Stimulated activated CD4-positive, alpha-beta T cell treated with anti-CD3 and anti-CD28 coated beads, Interleukin-2, amount 100 ng/mL, for 48 hours (primary cell): Measurements from ENCODE around the gene EXOC4.

Experiments
- DNase-seq, 2 donors: peaks; one replicate each; pipeline ENCODE4 v3.0.0-alpha.2; 2020

EXOC4 gene

GRCh38 chr7:133682364-133683181, 429.7 kb downstream of the EXOC4 start:
- DNase-seq, result no peak

- DNase-seq, result no peak
These were observed 430.2 kb downstream of the EXOC4 start for GRCh38 chr7:133683182-133683454.

- DNase-seq, result no peak
These were observed 435.8 kb downstream of the EXOC4 start for GRCh38 chr7:133688483-133689239.

- no peak for DNase-seq
These were observed 437.9 kb downstream of the EXOC4 start for GRCh38 chr7:133690740-133691139.

GRCh38 chr7:133691727-133692610, 439.1 kb downstream of the EXOC4 start:
- DNase-seq, result no peak

GRCh38 chr7:133693281-133693680, 440.4 kb downstream of the EXOC4 start:
- no peak for DNase-seq

GRCh38 chr7:133696056-133696455, 443.2 kb downstream of the EXOC4 start:
- no peak for DNase-seq

GRCh38 chr7:133697585-133697984, 444.7 kb downstream of the EXOC4 start:
- DNase-seq, result no peak

- DNase-seq, result no peak
These were observed 445.2 kb downstream of the EXOC4 start for GRCh38 chr7:133698127-133698526.

- DNase-seq, result no peak
These were observed 446.5 kb downstream of the EXOC4 start for GRCh38 chr7:133699386-133699785.

GRCh38 chr7:133702078-133702477, 449.2 kb downstream of the EXOC4 start:
- DNase-seq, result no peak

- DNase-seq, result no peak
These were observed 450.1 kb downstream of the EXOC4 start for GRCh38 chr7:133702960-133703359.

- DNase-seq, result no peak
These were observed 450.7 kb downstream of the EXOC4 start for GRCh38 chr7:133703547-133703946.

- no peak for DNase-seq
These were observed 451.6 kb downstream of the EXOC4 start for GRCh38 chr7:133704453-133704852.

- DNase-seq, result no peak
These were observed 452.7 kb downstream of the EXOC4 start for GRCh38 chr7:133705596-133705995.

- no peak for DNase-seq
These were observed 453.1 kb downstream of the EXOC4 start for GRCh38 chr7:133706016-133706415.

GRCh38 chr7:133709036-133709880, 456.4 kb downstream of the EXOC4 start:
- no peak for DNase-seq

- no peak for DNase-seq
These were observed 459.7 kb downstream of the EXOC4 start for GRCh38 chr7:133712544-133712943.

GRCh38 chr7:133714654-133715053, 461.8 kb downstream of the EXOC4 start:
- no peak for DNase-seq

- no peak for DNase-seq
These were observed 465.3 kb downstream of the EXOC4 start for GRCh38 chr7:133718131-133718530.

GRCh38 chr7:133723044-133723443, 470.2 kb downstream of the EXOC4 start:
- no peak for DNase-seq

GRCh38 chr7:133724148-133724547, 471.3 kb downstream of the EXOC4 start:
- no peak for DNase-seq

- DNase-seq, result no peak
These were observed 471.8 kb downstream of the EXOC4 start for GRCh38 chr7:133724694-133725093.
